LNCaP clone FGC (cell line): ENCODE results near the gene PDGFD.

Source experiments
- DNase-seq: peaks from one replicate; pipeline ENCODE4 v3.0.0-alpha.2; 2011; ENCODE audit warnings: low read depth
- H3K4me3 ChIP-seq: 2 replicates; pipeline ENCODE4 v1.5.1; 2011; ENCODE audit warnings: mild to moderate bottlenecking, low read depth, low read length, control low read depth
- TF ChIP-seq, protein P1 (sequence below): IDR thresholded peaks from 2 replicates; pipeline ENCODE4 v1.5.1; 2012; ENCODE audit warnings: mild to moderate bottlenecking; ENCODE audit not compliant: control insufficient read depth, insufficient read depth; ENCODE audit errors: extremely low read depth

PDGFD gene

DNA sequence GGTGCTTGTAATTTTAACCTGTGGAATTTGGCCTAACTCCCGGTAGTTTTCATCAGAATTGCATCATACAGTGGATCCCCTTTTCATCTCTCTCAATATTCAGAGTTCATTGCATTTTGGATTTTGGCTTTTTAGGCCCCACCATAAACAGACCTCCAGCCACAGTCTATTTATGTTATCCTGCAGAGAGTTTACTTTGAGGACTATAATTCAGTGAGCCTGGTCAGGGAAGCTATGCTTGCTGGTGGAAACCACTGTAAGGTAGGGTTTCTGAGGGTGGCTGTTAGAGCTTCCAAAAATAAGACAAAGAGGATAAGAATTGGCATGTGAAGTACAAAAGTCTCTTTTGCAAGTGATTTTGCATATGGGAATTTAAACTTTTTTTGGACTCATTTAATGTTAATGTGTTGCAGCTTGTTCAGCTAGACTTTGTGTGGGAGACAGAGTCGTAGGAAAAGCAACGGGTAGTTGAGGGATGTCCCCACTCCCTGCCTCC is 162.3 kb downstream of the PDGFD start:
- TF ChIP-seq, protein P1, sequence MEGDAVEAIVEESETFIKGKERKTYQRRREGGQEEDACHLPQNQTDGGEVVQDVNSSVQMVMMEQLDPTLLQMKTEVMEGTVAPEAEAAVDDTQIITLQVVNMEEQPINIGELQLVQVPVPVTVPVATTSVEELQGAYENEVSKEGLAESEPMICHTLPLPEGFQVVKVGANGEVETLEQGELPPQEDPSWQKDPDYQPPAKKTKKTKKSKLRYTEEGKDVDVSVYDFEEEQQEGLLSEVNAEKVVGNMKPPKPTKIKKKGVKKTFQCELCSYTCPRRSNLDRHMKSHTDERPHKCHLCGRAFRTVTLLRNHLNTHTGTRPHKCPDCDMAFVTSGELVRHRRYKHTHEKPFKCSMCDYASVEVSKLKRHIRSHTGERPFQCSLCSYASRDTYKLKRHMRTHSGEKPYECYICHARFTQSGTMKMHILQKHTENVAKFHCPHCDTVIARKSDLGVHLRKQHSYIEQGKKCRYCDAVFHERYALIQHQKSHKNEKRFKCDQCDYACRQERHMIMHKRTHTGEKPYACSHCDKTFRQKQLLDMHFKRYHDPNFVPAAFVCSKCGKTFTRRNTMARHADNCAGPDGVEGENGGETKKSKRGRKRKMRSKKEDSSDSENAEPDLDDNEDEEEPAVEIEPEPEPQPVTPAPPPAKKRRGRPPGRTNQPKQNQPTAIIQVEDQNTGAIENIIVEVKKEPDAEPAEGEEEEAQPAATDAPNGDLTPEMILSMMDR, result no peak
- no peak for DNase-seq
- no peak overlapping the region for H3K4me3 ChIP-seq

DNA sequence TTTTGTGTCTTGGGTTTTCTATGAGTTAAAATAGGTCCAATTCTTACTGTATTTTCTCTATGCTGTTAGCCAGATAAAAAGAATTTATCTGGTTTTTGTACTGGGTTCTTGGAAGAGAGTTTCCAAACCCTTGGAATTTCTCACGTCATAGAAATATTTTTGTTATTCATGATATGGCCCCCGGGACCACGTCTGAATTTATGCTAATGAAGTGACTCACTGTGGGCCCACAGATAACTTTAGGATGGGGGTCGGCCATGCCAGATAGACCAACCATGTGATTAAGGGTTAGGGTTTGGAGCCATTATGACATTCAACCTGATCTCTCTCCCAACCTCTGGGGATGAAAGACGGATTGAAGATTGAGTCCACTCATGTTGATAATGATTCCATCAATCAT is 163.1 kb downstream of the PDGFD start:
- no peak overlapping the region for H3K4me3 ChIP-seq
- TF ChIP-seq, protein P1, result no peak
- DNase-seq, result no peak

DNA sequence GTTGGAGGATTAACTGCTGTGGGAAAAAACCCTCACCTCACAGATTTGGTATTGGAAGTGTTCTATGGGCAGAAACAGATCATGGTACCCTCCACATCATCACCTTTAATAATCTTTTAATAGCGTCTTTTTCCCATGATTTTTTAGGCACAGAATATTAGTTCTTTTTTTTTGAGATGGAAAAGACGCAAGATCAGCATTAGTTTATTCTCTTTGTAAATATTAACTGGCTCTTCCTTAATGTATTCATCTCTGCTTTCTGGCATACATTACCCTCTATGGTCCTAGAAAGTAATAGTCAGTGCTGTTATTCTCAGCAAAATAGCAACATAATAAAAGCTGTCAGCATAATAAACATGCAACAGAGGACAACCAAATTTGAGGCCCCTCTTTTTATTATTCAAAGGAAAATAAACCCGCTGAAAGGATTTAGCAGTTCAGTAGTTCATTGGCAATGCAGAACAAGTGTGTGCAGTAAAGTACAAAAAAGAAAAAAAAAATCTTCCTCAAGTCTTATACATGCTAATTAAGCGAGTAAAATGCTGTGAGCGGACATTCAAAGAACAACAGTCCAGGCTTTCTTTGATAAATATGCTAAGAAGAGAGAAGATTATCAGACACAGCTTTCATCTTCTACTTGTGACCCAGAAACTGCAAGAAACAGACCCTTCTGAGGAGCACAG is 165.0 kb downstream of the PDGFD start:
- H3K4me3 ChIP-seq, result no peak overlapping the region
- TF ChIP-seq, protein P1, result no peak
- DNase-seq, result no peak

DNA sequence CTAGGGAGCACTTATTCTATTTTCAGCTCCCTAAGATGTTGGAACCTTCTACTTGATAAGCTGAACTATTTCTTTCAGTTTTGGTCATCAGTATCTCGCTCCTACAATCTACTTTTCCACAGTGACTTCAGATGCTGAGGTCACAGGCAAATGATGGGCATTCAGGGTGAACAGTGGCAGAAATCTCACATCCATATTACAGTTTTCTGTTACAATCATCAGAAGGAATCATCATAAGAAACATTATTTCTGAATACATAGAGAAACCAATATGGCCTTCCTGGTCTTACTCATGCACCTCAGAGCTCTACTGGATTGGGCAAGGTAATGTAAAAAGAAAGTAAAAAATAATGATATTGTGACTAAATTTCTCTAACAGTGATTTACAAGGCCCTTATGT is 166.9 kb downstream of the PDGFD start:
- H3K4me3 ChIP-seq, result no peak overlapping the region
- TF ChIP-seq, protein P1, result no peak
- DNase-seq, result no peak

DNA sequence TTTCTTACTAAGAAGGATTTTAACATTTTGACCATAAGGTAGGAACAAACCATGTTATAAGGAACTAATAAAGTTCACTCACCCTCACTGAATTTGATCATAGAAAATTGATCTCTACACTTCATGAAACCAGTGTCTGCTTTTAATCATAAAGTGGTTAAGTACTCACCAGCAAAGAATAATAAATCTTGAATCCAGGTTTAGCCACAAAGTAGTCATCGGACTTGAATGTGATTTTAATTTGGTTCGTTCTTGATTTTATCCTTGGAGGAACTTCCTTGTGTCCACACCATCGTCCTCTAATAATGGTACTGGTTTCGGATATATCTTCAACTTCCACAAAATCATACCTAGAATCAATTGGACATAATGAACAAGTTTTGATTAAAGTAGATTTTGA is 168.1 kb downstream of the PDGFD start:
- DNase-seq, result no peak
- H3K4me3 ChIP-seq, result no peak overlapping the region
- TF ChIP-seq, protein P1, result no peak

DNA sequence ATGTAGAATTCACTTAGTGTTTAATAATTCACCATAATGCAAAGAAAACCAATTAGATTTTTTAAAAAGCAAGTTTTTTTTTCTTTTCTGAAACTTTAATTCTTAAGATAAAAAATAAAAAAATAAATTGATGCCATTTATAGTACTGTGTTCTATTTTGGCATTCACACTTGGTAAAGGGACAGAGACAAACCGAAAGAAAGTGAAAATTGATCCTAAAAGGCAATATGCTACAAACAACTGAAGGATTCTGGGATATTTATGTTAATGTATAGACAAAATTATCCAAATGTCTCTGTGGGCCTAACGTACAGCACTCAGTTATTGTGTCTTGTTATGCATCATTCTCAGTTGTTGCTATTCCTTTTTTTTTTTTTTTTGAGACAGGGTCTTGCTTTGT is 169.4 kb downstream of the PDGFD start:
- no peak for DNase-seq
- TF ChIP-seq, protein P1, result no peak
- no peak overlapping the region for H3K4me3 ChIP-seq

DNA sequence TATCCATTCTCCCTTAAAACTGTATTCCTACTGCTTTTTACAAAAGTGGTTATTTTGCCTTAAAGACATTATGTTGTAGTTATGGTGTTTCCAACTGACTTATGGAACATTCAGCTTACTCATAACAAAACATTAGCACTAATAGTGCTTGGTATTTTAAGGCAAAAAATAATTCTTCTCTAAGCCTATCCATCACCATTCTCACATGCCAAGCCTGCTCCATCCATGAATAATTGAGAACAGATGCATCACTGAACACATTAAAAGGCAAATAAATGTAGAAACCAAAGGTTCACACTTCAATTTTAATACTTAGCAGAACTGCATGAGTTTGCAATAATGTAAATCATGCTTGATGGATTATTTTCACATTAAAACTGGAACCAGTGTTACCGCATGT is 169.9 kb downstream of the PDGFD start:
- TF ChIP-seq, protein P1, result no peak
- no peak overlapping the region for H3K4me3 ChIP-seq
- no peak for DNase-seq
